Measurements from ENCODE around the gene DUSP8.
A peak's percentile ranks its signal among the peaks of the same experiment; 100 is the strongest.

The DUSP8 gene

GRCh38 chr11:1554981-1555712 lies 16.9 kb downstream of the DUSP8 start:
- Histone ChIP-seq H3K4me1 (peaks cover 0 to 4% (median 0%) of the 10 kb centered on the region in 10 experiments; a peak in 2 of 20 replicates), H3K9me3 (replicated peaks in 1 of 11) (no peaks in the 10 kb centered on the region), H3K4me3 (no peak overlapping the region), H4K20me1 (peaks cover 0 to 53% (median 16%) of the 10 kb centered on the region in 11 experiments; a peak in 13 of 22 replicates), H3K27me3 (peaks cover 33 to 73% (median 55%) of the 10 kb centered on the region in 11 experiments), H3K9ac (no peak overlapping the region), H3K4me2 (no peak overlapping the region), H3K27ac (no peak overlapping the region), H3K36me3 (peaks cover 0 to 25% (median 0%) of the 10 kb centered on the region in 11 experiments; a peak in 5 of 22 replicates)
- no peak for TF ChIP-seq Cebpa-rat (IDR thresholded peaks at IDR 0.05)

DNA sequence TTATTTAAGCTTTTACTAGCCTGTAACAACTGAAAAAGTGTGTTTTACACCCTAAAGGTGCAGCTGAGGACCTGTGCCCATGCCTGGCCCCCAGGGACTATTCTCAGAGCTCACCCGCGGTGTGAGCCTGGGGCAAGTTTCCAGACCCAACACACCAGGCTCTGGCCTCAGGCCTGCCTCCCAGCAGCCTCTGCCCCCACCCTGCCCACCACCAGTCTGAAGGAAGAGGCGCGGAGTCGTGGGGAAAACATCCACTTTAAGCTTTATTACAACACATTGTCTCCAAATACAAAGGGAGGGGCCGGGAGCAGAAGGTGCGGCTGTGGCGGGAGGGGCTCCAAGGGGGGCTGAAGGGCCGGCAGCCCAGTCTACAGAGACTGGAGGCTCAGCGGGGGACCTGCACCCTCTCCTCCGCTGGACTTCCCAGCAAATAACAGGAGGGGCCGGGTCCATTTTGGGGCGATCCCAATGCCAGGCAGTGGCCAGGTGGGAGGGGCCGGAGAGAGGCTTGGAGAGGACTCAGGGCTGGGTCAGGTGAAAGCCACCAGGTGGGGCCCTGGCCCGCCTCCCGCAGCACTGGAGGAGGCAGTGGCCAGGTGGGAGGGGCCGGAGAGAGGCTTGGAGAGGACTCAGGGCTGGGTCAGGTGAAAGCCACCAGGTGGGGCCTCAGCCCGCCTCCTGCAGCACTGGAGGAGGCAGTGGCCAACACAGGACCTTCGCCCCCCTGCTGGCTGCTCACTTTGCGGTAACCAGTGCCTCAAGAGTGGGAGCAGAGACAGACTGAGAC lies 18.1 kb downstream of the DUSP8 start:
- H3K4me3 ChIP-seq, result no peak overlapping the region
- peaks cover 0 to 42% (median 5%) of the 10 kb centered on the region in 11 experiments; a peak in 12 of 22 replicates for H4K20me1 ChIP-seq
- H3K36me3 ChIP-seq, result peaks cover 0 to 19% (median 0%) of the 10 kb centered on the region in 11 experiments; a peak in 5 of 22 replicates
- TF ChIP-seq Cebpa-rat (IDR thresholded peaks at IDR 0.05), result no peak
- H3K9me3 ChIP-seq (replicated peaks in 1 of 11), result no peaks in the 10 kb centered on the region
- H3K4me1 ChIP-seq, result peaks cover 0 to 6% (median under 1%) of the 10 kb centered on the region in 10 experiments; a peak in 5 of 20 replicates
- H3K4me2 ChIP-seq, result no peak overlapping the region
- peaks cover 36 to 79% (median 67%) of the 10 kb centered on the region in 11 experiments for H3K27me3 ChIP-seq
- no peak overlapping the region for H3K27ac ChIP-seq
- no peak overlapping the region for H3K9ac ChIP-seq

- H3K9ac ChIP-seq, result no peak overlapping the region
- H3K9me3 ChIP-seq (replicated peaks in 1 of 11), result no peaks in the 10 kb centered on the region
- H3K27me3 ChIP-seq, result peaks cover 61 to 83% (median 81%) of the 10 kb centered on the region in 11 experiments
- H3K36me3 ChIP-seq, result no peaks in the 10 kb centered on the region
- peak overlapping the region in 3 of 11 experiments; percentile 20 to 78 (median 70); a peak in 2 of 22 replicates for H3K4me2 ChIP-seq
- no peak for TF ChIP-seq Cebpa-rat (IDR thresholded peaks at IDR 0.05)
- peaks cover 21 to 42% (median 33%) of the 10 kb centered on the region in 10 experiments for H3K4me1 ChIP-seq
- H4K20me1 ChIP-seq, result peaks cover 0 to 36% (median 6%) of the 10 kb centered on the region in 11 experiments; a peak in 15 of 22 replicates
- no peak overlapping the region for H3K27ac ChIP-seq
- H3K4me3 ChIP-seq, result no peak overlapping the region
Observed at GRCh38 chr11:1549338-1550330, 22.4 kb downstream of the DUSP8 start.

GRCh38 chr11:1548221-1549070 lies 23.6 kb downstream of the DUSP8 start:
- Histone ChIP-seq H3K27ac (no peak overlapping the region), H3K4me2 (peak overlapping the region; percentile 59 to 88 (median 78)), H3K4me3 (peak overlapping the region in 7 of 10 experiments; percentile 9 to 55 (median 33); a peak in 5 of 20 replicates), H3K4me1 (peaks cover 21 to 42% (median 33%) of the 10 kb centered on the region in 10 experiments), H3K27me3 (peaks cover 49 to 78% (median 72%) of the 10 kb centered on the region in 11 experiments), H3K36me3 (no peaks in the 10 kb centered on the region), H4K20me1 (peaks cover 0 to 38% (median 8%) of the 10 kb centered on the region in 11 experiments; a peak in 11 of 22 replicates), H3K9ac (no peak overlapping the region), H3K9me3 (replicated peaks in 1 of 11) (no peaks in the 10 kb centered on the region)
- TF ChIP-seq Cebpa-rat (IDR thresholded peaks at IDR 0.05), result no peak

DNA sequence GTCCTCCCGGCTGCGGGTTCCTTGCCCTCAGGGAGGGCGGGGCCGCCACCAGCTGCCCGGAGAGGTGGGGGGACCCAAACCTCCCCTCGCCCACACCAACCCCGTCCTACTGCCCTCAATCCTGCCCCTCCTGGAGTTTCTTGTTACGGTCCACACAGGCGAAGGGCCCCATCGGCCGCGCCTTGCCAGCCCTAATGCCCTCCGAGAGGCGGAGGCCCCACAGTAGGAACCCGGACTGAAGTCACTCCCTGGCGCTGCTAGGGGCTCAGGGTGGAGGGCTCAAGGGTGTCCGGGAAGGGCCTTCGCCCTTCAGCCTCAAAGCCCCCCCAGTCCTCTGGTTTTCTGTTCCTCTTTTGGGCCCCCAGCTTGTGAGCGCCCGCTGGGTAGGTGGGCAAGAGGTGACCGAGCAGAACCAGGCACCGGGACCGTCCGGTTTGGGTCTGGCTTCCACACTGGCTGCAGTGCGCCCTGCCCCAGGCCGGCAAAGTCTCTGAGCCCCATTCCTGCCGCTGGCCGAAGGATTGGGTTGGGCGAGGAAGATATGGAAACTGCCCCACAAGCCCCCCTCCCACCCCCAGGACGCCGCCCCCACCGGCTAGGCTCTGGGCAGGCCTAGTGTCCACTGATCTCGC lies 24.5 kb downstream of the DUSP8 start:
- H3K27ac ChIP-seq, result no peak overlapping the region
- peak overlapping the region in 6 of 10 experiments; percentile 32 to 61 (median 44); a peak in 7 of 20 replicates for H3K4me3 ChIP-seq
- peaks cover 44 to 71% (median 64%) of the 10 kb centered on the region in 11 experiments for H3K27me3 ChIP-seq
- H3K36me3 ChIP-seq, result no peaks in the 10 kb centered on the region
- H4K20me1 ChIP-seq, result peaks cover 0 to 38% (median 8%) of the 10 kb centered on the region in 11 experiments; a peak in 11 of 22 replicates
- H3K4me2 ChIP-seq, result peak overlapping the region; percentile 66 to 88 (median 81)
- TF ChIP-seq Cebpa-rat (IDR thresholded peaks at IDR 0.05), result no peak
- H3K9me3 ChIP-seq (replicated peaks in 1 of 11), result no peaks in the 10 kb centered on the region
- peaks cover 21 to 40% (median 33%) of the 10 kb centered on the region in 10 experiments for H3K4me1 ChIP-seq
- H3K9ac ChIP-seq, result peak overlapping the region in 2 of 11 experiments; percentile 5 to 8; a peak in 2 of 22 replicates

DNA sequence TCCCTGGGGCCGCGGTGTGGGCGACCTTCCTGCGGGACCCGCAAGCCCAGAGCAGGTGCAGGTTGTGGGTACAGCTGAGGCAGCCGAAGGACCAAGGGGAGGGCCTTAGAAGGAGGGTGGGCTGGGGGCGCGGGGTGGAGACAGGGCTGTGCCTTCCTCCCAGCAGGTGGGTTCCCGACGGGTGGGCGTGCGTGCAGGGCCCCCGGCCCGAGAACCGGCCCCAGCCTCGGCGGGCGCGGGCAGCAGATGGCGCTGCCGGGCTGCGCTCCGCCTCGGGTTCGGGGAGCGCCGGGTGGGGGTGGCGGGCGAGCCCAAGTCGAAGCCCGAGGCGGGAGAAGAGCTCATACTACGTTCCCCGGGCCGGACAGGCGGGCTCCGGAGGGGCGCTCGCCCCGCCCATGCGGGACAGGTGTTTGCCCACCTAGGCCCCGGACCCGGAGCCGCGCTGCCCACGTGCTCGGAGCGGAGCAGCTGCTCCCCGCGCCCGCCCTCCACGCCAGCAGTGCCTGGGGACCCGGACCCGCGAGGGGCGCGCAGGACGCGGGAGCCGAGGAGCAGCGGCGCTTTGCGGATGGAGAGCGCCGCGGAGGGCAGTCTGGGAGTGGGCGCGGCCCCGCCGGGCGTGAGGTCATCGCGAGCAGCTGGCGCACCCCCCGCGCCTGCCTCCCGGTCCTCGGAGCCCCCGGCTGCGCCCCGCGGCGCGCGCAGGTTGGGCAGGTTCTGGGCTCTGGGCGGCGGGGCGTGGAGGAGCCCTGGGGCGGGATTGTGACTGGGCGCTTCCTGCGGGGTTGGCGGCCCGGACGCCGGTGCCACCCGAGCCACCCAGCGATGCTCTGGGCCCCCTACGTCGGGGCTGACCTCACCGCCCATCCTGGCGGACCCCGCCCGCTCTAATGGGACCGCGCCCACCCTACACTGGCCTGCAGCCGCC lies 25.3 kb downstream of the DUSP8 start:
- peak overlapping the region; percentile 66 to 88 (median 81) for H3K4me2 ChIP-seq
- TF ChIP-seq Cebpa-rat (IDR thresholded peaks at IDR 0.05), result no peak

More for the DNA sequence above, 25.3 kb downstream of the DUSP8 start:
- peaks cover 41 to 67% (median 59%) of the 10 kb centered on the region in 11 experiments for H3K27me3 ChIP-seq
- H3K9me3 ChIP-seq (replicated peaks in 1 of 11), result no peaks in the 10 kb centered on the region
- H3K4me3 ChIP-seq, result peak overlapping the region; percentile 12 to 61 (median 44); a peak in 16 of 20 replicates
- no peak overlapping the region for H3K27ac ChIP-seq
- peak overlapping the region in 3 of 11 experiments; percentile 5 to 23 (median 8); a peak in 2 of 22 replicates for H3K9ac ChIP-seq
- H4K20me1 ChIP-seq, result peaks cover 0 to 45% (median 9%) of the 10 kb centered on the region in 11 experiments; a peak in 11 of 22 replicates
- peaks cover 21 to 39% (median 33%) of the 10 kb centered on the region in 10 experiments for H3K4me1 ChIP-seq
- H3K36me3 ChIP-seq, result no peaks in the 10 kb centered on the region
